T-helper 2 cell treated with Interferon-gamma antibody and Interleukin-4, amounts not matched to agents 5 μg/mL and 100 μg/mL, for 36 hours (primary cell): ENCODE data around the gene MTSS2.

ENCODE experiments used
- DNase-seq: peaks from one replicate; pipeline ENCODE4 v3.0.0; 2021; ENCODE audit warnings: low spot score
- H3K27ac Mint-ChIP-seq: one replicate; pipeline ENCODE4 v1.8.0; 2021; ENCODE audit warnings: mild to moderate bottlenecking, mixed read lengths
- H3K27me3 Mint-ChIP-seq: one replicate; pipeline ENCODE4 v1.8.0; 2021; ENCODE audit warnings: low read depth, mixed read lengths
- H3K36me3 Mint-ChIP-seq: one replicate; pipeline ENCODE4 v1.8.0; 2021; ENCODE audit warnings: low read depth, mixed read lengths
- H3K4me1 Mint-ChIP-seq: one replicate; pipeline ENCODE4 v1.8.0; 2021; ENCODE audit warnings: low read depth, mixed read lengths
- H3K4me3 Mint-ChIP-seq: one replicate; pipeline ENCODE4 v1.8.0; 2022; ENCODE audit warnings: mild to moderate bottlenecking, moderate library complexity, mixed read lengths
- H3K9me3 Mint-ChIP-seq: one replicate; pipeline ENCODE4 v1.8.0; 2021; ENCODE audit warnings: mixed read lengths

MTSS2 gene

GRCh38 chr16:70709942-70710341 is 24.1 kb upstream of the MTSS2 start:
- H3K9me3 Mint-ChIP-seq, result no peaks in the 10 kb centered on the region
- no peak overlapping the region for H3K4me3 Mint-ChIP-seq
- H3K27me3 Mint-ChIP-seq, result no peaks in the 10 kb centered on the region
- H3K36me3 Mint-ChIP-seq, result no peaks in the 10 kb centered on the region
- no peak for DNase-seq
- H3K27ac Mint-ChIP-seq, result no peak overlapping the region
- no peaks in the 10 kb centered on the region for H3K4me1 Mint-ChIP-seq

- Mint-ChIP-seq H3K4me1 (no peaks in the 10 kb centered on the region), H3K9me3 (no peaks in the 10 kb centered on the region), H3K27me3 (no peaks in the 10 kb centered on the region), H3K4me3 (no peak overlapping the region), H3K36me3 (no peaks in the 10 kb centered on the region), H3K27ac (no peak overlapping the region)
- no peak for DNase-seq
Measured at GRCh38 chr16:70709457-70709856, 23.6 kb upstream of the MTSS2 start.

- Mint-ChIP-seq H3K36me3 (no peaks in the 10 kb centered on the region), H3K4me1 (no peaks in the 10 kb centered on the region), H3K4me3 (no peak overlapping the region), H3K27me3 (no peaks in the 10 kb centered on the region), H3K27ac (no peak overlapping the region), H3K9me3 (no peaks in the 10 kb centered on the region)
- no peak for DNase-seq
Measured at GRCh38 chr16:70708366-70709246, 22.8 kb upstream of the MTSS2 start.

GRCh38 chr16:70706948-70707465 is 21.2 kb upstream of the MTSS2 start:
- H3K27ac Mint-ChIP-seq, result no peak overlapping the region

GRCh38 chr16:70705056-70705455 is 19.2 kb upstream of the MTSS2 start:
- Mint-ChIP-seq H3K9me3 (no peaks in the 10 kb centered on the region), H3K4me1 (no peaks in the 10 kb centered on the region), H3K4me3 (no peak overlapping the region), H3K36me3 (no peaks in the 10 kb centered on the region), H3K27me3 (no peaks in the 10 kb centered on the region), H3K27ac (no peak overlapping the region)
- no peak for DNase-seq

More at GRCh38 chr16:70706948-70707465, 21.2 kb upstream of the MTSS2 start:
- Mint-ChIP-seq H3K4me3 (no peak overlapping the region), H3K9me3 (no peaks in the 10 kb centered on the region), H3K36me3 (no peaks in the 10 kb centered on the region), H3K4me1 (no peaks in the 10 kb centered on the region), H3K27me3 (no peaks in the 10 kb centered on the region)
- DNase-seq, result no peak

GRCh38 chr16:70704586-70704985 is 18.7 kb upstream of the MTSS2 start:
- no peak for DNase-seq
- Mint-ChIP-seq H3K27me3 (no peaks in the 10 kb centered on the region), H3K4me3 (no peak overlapping the region), H3K36me3 (no peaks in the 10 kb centered on the region), H3K4me1 (no peaks in the 10 kb centered on the region), H3K27ac (no peak overlapping the region), H3K9me3 (no peaks in the 10 kb centered on the region)

GRCh38 chr16:70703835-70704381 is 18.1 kb upstream of the MTSS2 start:
- H3K27ac Mint-ChIP-seq, result no peak overlapping the region
- H3K9me3 Mint-ChIP-seq, result no peaks in the 10 kb centered on the region
- no peaks in the 10 kb centered on the region for H3K27me3 Mint-ChIP-seq
- no peaks in the 10 kb centered on the region for H3K36me3 Mint-ChIP-seq
- no peaks in the 10 kb centered on the region for H3K4me1 Mint-ChIP-seq
- no peak for DNase-seq
- no peak overlapping the region for H3K4me3 Mint-ChIP-seq

GRCh38 chr16:70703041-70703834 is 17.4 kb upstream of the MTSS2 start:
- no peaks in the 10 kb centered on the region for H3K9me3 Mint-ChIP-seq
- DNase-seq, result no peak

GRCh38 chr16:70702624-70703023 is 16.8 kb upstream of the MTSS2 start:
- no peaks in the 10 kb centered on the region for H3K27me3 Mint-ChIP-seq
- H3K4me3 Mint-ChIP-seq, result no peak overlapping the region
- no peak for DNase-seq
- H3K27ac Mint-ChIP-seq, result no peak overlapping the region
- H3K4me1 Mint-ChIP-seq, result no peaks in the 10 kb centered on the region
- H3K36me3 Mint-ChIP-seq, result no peaks in the 10 kb centered on the region
- no peaks in the 10 kb centered on the region for H3K9me3 Mint-ChIP-seq

More at GRCh38 chr16:70703041-70703834, 17.4 kb upstream of the MTSS2 start:
- Mint-ChIP-seq H3K27me3 (no peaks in the 10 kb centered on the region), H3K27ac (no peak overlapping the region), H3K4me3 (no peak overlapping the region), H3K36me3 (no peaks in the 10 kb centered on the region), H3K4me1 (no peaks in the 10 kb centered on the region)

GRCh38 chr16:70701998-70702397 is 16.1 kb upstream of the MTSS2 start:
- H3K4me3 Mint-ChIP-seq, result no peak overlapping the region
- no peaks in the 10 kb centered on the region for H3K9me3 Mint-ChIP-seq
- peaks cover 2% of the 10 kb centered on the region for H3K4me1 Mint-ChIP-seq
- H3K36me3 Mint-ChIP-seq, result no peaks in the 10 kb centered on the region
- DNase-seq, result no peak
- no peak overlapping the region for H3K27ac Mint-ChIP-seq
- H3K27me3 Mint-ChIP-seq, result no peaks in the 10 kb centered on the region

- H3K4me3 Mint-ChIP-seq, result no peak overlapping the region
- H3K36me3 Mint-ChIP-seq, result no peaks in the 10 kb centered on the region
- H3K9me3 Mint-ChIP-seq, result no peaks in the 10 kb centered on the region
- DNase-seq, result no peak
- no peaks in the 10 kb centered on the region for H3K27me3 Mint-ChIP-seq
- peaks cover 6% of the 10 kb centered on the region for H3K4me1 Mint-ChIP-seq
- no peak overlapping the region for H3K27ac Mint-ChIP-seq
Measured at GRCh38 chr16:70701596-70701995, 15.7 kb upstream of the MTSS2 start.

- H3K27me3 Mint-ChIP-seq, result no peaks in the 10 kb centered on the region
- no peak overlapping the region for H3K27ac Mint-ChIP-seq
- DNase-seq, result no peak
- no peaks in the 10 kb centered on the region for H3K9me3 Mint-ChIP-seq
- peaks cover 8% of the 10 kb centered on the region for H3K4me1 Mint-ChIP-seq
- no peak overlapping the region for H3K4me3 Mint-ChIP-seq
- H3K36me3 Mint-ChIP-seq, result no peaks in the 10 kb centered on the region
Measured at GRCh38 chr16:70701036-70701435, 15.2 kb upstream of the MTSS2 start.

- no peak for DNase-seq
- peaks cover 13% of the 10 kb centered on the region for H3K4me1 Mint-ChIP-seq
- H3K27ac Mint-ChIP-seq, result no peak overlapping the region
- no peak overlapping the region for H3K4me3 Mint-ChIP-seq
- no peaks in the 10 kb centered on the region for H3K9me3 Mint-ChIP-seq
- peaks cover 2% of the 10 kb centered on the region for H3K36me3 Mint-ChIP-seq
- H3K27me3 Mint-ChIP-seq, result no peaks in the 10 kb centered on the region
Measured at GRCh38 chr16:70700101-70701020, 14.5 kb upstream of the MTSS2 start.
